Tibial nerve (tissue), 4 donors: Measurements from ENCODE around the gene WIPF3. TPM values are rescaled to one million over a fixed set of nuclear protein-coding genes. Genes with fewer than 3 reads are reported as not detected.

ENCODE experiments used
- DNase-seq, 2 donors: peaks; one replicate each; pipeline ENCODE4 v3.0.0-alpha.2; 2019; ENCODE audit warnings: low spot score in 2 of 2
- H3K27ac ChIP-seq, 4 donors: fragments of 200-600 bp; sonication (generic) in 3 of 4; one replicate each; pipeline ENCODE4 v1.5.1; 2017 to 2019; ENCODE audit warnings: mild to moderate bottlenecking in 1 of 4
- H3K27me3 ChIP-seq, 2 donors: fragments of 200-600 bp; sonication (generic) in 1 of 2; one replicate each; pipeline versions ENCODE4 v1.5.1 to v1.6.0; 2017 to 2019
- H3K36me3 ChIP-seq, 3 donors: fragments of 200-600 bp; sonication (generic); one replicate each; pipeline ENCODE4 v1.5.1; 2018 to 2019
- H3K4me1 ChIP-seq, 4 donors: fragments of 200-600 bp; sonication (generic) in 3 of 4; one replicate each; pipeline ENCODE4 v1.5.1; 2017 to 2019
- H3K4me3 ChIP-seq, 4 donors: fragments of 200-600 bp; sonication (generic) in 3 of 4; one replicate each; pipeline ENCODE4 v1.5.1; 2017 to 2019; ENCODE audit warnings: mild to moderate bottlenecking in 1 of 4, moderate library complexity in 1 of 4
- H3K9me3 ChIP-seq, 4 donors: fragments of 200-600 bp; sonication (generic) in 3 of 4; one replicate each; pipeline ENCODE4 v1.5.1; 2017 to 2019
- EP300 ChIP-seq, 2 donors: sonication (generic); formaldehyde crosslinking; IDR thresholded peaks; one replicate each; pipeline ENCODE4 v1.6.1; 2017; ENCODE audit warnings: antibody characterized with exemption in 2 of 2, mild to moderate bottlenecking in 1 of 2
- POLR2A ChIP-seq, 2 donors: fragments of 450-650 bp; IDR thresholded peaks; one replicate each; pipeline ENCODE4 v1.6.1; 2017; ENCODE audit warnings: antibody characterized with exemption in 2 of 2, mild to moderate bottlenecking in 2 of 2, moderate library complexity in 2 of 2
- WGBS, 2 donors: methylation state at CpG; one replicate each; pipeline ENCODE4 v1.1.5; 2018; 5-methylcytosine and 5-hydroxymethylcytosine counted together
- total RNA-seq, 4 donors: library from RNA; depleted of rRNA; stranded (reverse); fragments of >200 nt; gene quantifications; one replicate each; pipeline ENCODE4 v1.1.0, GENCODE V29; 2016
- TF ChIP-seq, protein P1 (sequence below), 5 experiments: fragments of 200-600 bp in 3 of 5; fragments of 450-650 bp in 2 of 5; sonication (generic) in 3 of 5; IDR thresholded peaks; one replicate each; pipeline ENCODE4 v1.5.1; 2016 to 2019; ENCODE audit warnings: antibody characterized with exemption in 5 of 5, mild to moderate bottlenecking in 3 of 5, moderate library complexity in 2 of 5

WIPF3 gene
- total RNA-seq, 4 donors from 2014 or later: 2.4 to 4.2 (median 3.7) TPM

DNA sequence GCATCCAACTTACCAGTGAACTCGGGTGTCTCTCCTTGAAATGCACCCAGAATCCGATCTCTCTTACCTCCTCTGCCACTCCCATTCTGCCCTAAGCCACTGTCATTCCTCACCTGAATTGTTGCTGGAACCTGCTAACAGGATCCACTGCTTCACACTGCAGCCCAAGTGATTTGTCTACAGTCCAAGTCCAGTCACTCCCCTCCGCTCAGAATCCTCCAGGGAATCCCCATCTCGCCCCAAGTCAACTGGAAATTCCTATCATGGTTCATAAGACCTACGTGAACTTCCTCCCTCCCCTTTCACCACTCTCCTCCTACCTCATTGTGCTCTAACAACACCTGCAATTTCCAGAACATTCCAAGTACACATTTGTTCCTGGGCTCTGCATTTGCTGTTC is 92.0 kb downstream of the WIPF3 start:
- TF ChIP-seq EP300 (IDR thresholded peaks at IDR 0.05) (no peak), POLR2A (IDR thresholded peaks at IDR 0.05) (no peak)
- H3K27ac ChIP-seq: no peak overlapping the region
- H3K9me3 ChIP-seq: peaks cover 0 to 4% (median 0%) of the 10 kb centered on the region in 4 donors
- H3K4me3 ChIP-seq: no peak overlapping the region
- no peaks in the 10 kb centered on the region for H3K4me1 ChIP-seq
- no peak for DNase-seq
- 62 to 70% methylated on average over 5 of the region's 5 CpGs for WGBS, 2 donors
- H3K36me3 ChIP-seq: no peaks in the 10 kb centered on the region
- no peaks in the 10 kb centered on the region for H3K27me3 ChIP-seq

GRCh38 chr7:29900745-29901144 is 94.4 kb downstream of the WIPF3 start:
- no peaks in the 10 kb centered on the region for H3K4me1 ChIP-seq

DNA sequence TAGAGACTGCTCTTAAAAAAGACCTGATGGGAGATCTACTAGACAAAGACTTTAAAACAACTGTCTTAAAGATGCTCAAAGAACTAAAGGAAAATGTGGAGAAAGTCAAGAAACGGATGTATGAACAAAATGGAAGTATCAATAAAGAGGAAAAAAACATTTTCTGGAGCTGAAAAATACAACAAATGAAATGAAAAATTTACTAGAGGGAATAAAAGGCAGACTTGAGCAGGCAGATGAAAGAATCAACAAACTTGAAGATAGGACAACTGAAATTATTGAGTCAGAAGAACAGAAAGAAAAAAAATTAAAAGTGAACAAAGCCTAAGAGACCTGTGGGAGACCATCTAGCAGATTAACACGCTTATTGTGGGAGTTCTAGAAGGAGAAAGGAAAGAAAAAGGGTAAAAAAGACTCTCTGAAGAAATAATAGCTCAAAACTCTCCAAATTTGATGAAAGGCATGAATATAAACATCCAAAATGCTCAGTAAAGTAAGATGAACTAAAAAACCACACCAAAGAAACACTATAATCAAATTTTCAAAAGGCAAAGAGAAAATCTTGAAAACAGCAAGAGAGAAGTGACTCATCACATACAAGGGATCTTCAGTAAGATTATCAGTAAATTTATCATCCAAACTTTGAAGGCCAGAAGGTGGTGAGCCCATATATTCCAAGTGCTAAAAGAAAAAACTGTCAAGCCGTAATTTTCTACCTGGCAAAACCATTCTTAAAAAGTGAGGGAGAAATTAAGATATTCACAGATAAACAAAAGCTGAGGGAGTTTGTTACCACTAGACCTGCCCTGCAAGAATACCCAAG is 100.1 kb downstream of the WIPF3 start:
- Histone ChIP-seq H3K9me3 (peaks cover 0 to 30% (median 9%) of the 10 kb centered on the region in 4 donors), H3K4me1 (no peaks in the 10 kb centered on the region), H3K4me3 (no peak overlapping the region), H3K27ac (no peak overlapping the region), H3K27me3 (no peaks in the 10 kb centered on the region), H3K36me3 (peaks cover 0 to 32% (median 0%) of the 10 kb centered on the region in 3 donors)
- 87 to 89% methylated on average over 3 of the region's 3 CpGs for WGBS, 2 donors
- no peak for DNase-seq
- TF ChIP-seq POLR2A (IDR thresholded peaks at IDR 0.05) (no peak), EP300 (IDR thresholded peaks at IDR 0.05) (no peak)
- TF ChIP-seq, protein P1, sequence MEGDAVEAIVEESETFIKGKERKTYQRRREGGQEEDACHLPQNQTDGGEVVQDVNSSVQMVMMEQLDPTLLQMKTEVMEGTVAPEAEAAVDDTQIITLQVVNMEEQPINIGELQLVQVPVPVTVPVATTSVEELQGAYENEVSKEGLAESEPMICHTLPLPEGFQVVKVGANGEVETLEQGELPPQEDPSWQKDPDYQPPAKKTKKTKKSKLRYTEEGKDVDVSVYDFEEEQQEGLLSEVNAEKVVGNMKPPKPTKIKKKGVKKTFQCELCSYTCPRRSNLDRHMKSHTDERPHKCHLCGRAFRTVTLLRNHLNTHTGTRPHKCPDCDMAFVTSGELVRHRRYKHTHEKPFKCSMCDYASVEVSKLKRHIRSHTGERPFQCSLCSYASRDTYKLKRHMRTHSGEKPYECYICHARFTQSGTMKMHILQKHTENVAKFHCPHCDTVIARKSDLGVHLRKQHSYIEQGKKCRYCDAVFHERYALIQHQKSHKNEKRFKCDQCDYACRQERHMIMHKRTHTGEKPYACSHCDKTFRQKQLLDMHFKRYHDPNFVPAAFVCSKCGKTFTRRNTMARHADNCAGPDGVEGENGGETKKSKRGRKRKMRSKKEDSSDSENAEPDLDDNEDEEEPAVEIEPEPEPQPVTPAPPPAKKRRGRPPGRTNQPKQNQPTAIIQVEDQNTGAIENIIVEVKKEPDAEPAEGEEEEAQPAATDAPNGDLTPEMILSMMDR (IDR thresholded peaks at IDR 0.05): no peak

More at GRCh38 chr7:29900745-29901144, 94.4 kb downstream of the WIPF3 start:
- TF ChIP-seq EP300 (IDR thresholded peaks at IDR 0.05): no peak
- no peak for TF ChIP-seq POLR2A (IDR thresholded peaks at IDR 0.05)
- TF ChIP-seq, protein P1 (IDR thresholded peaks at IDR 0.05): no peak
- Histone ChIP-seq H3K4me3 (no peak overlapping the region), H3K27me3 (no peaks in the 10 kb centered on the region), H3K9me3 (peaks cover 0 to 5% (median under 1%) of the 10 kb centered on the region in 4 donors), H3K27ac (no peak overlapping the region), H3K36me3 (peaks cover 0 to 17% (median 0%) of the 10 kb centered on the region in 3 donors)
- 0 to 50% methylated on average over 1 of the region's 1 CpG for WGBS, 2 donors
- DNase-seq: no peak

DNA sequence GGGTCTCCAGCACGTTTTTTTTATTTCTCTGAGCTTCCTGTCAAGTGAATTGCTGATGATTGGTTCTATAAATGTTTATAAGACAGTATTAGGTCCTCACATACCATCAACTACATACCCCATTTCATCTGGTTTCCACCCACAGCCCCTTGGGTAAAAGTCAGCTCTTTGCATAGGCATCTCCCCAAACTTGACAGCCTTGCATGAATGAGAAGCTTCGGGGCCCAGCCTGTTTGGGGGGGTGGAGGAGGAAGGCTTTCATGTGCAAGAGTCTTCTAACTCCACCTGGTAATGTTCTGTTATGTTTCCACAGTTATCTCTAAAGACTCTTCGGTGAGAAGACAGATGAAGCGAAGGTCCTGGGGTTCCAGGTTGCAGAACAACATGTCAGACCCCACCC is 107.9 kb downstream of the WIPF3 start:
- no peaks in the 10 kb centered on the region for H3K27me3 ChIP-seq
- H3K4me3 ChIP-seq: no peak overlapping the region
- peaks cover 0 to 3% (median 0%) of the 10 kb centered on the region in 3 donors for H3K36me3 ChIP-seq
- peaks cover 0 to 24% (median 0%) of the 10 kb centered on the region in 4 donors for H3K4me1 ChIP-seq
- H3K9me3 ChIP-seq: no peaks in the 10 kb centered on the region
- TF ChIP-seq POLR2A (IDR thresholded peaks at IDR 0.05) (no peak), EP300 (IDR thresholded peaks at IDR 0.05) (no peak)
- TF ChIP-seq, protein P1 (IDR thresholded peaks at IDR 0.05): no peak
- no peak for DNase-seq
- WGBS, 2 donors: 84 to 89% methylated on average over 4 of the region's 4 CpGs
- no peak overlapping the region for H3K27ac ChIP-seq

DNA sequence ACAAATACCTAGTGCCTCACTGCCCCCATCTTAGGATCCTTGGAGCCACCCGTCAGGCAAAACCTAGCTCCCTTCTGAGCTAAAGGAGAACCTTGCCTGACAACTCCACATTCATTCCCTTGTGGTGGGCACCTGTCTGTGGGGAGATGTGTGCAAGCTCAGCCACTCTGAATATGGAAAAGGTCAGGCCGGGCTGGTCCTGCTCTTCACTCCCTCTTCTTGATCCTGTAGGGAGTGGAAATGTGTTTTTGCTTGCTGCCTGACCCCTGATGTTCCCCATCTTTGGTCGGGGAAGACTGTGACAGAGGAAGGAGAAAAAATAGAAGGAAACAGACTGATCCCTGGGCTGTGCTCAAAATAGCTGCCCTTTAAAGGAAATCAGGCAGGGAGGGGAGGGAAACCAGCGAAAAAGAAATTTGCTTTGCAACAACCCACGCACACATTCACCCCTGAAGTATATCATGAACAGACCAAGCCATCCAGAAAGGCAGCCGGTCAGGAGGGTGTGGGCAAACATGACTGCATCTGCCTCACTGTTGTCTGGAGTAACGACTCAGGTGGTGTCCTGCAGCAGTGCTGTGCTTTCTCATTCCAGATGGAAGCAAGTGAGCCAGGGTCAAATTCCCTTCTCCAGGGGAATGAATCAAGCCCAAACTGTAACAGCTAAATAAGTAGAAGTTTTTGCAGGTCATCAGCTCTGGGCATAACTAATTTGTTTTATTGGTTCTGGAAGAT is 109.3 kb downstream of the WIPF3 start:
- DNase-seq: no peak
- H3K4me1 ChIP-seq: peaks cover 0 to 32% (median 4%) of the 10 kb centered on the region in 4 donors
- 30 to 34% methylated on average over 7 of the region's 7 CpGs for WGBS, 2 donors

More for the DNA sequence above, 109.3 kb downstream of the WIPF3 start:
- H3K27me3 ChIP-seq: no peaks in the 10 kb centered on the region
- H3K36me3 ChIP-seq: peaks cover 0 to 3% (median 0%) of the 10 kb centered on the region in 3 donors
- H3K4me3 ChIP-seq: no peak overlapping the region
- H3K27ac ChIP-seq: peak overlapping the region in 2 of 4 donors; percentile 36 to 41
- TF ChIP-seq POLR2A (IDR thresholded peaks at IDR 0.05) (no peak), EP300 (IDR thresholded peaks at IDR 0.05) (no peak)
- TF ChIP-seq, protein P1 (IDR thresholded peaks at IDR 0.05): no peak
- H3K9me3 ChIP-seq: no peaks in the 10 kb centered on the region
